Heart right ventricle (tissue), 16 donors: ENCODE results near the gene PDXK. TPM values are rescaled to one million over a fixed set of nuclear protein-coding genes. Genes with fewer than 3 reads are reported as not detected.

Experiments used
- ATAC-seq, 8 donors: fragments of 200-7000 bp; cut with Tn5 transposase; one replicate each; pipeline ENCODE4 v1.9.1; 2020; ENCODE audit warnings: mild to moderate bottlenecking in 8 of 8, moderate library complexity in 8 of 8, moderate number of reproducible peaks in 1 of 8
- DNase-seq, 2 donors: peaks; one replicate each; pipeline ENCODE4 v3.0.0-alpha.2; 2020
- H3K27ac ChIP-seq, 10 donors: fragments of 200-600 bp; sonication (generic) in 2 of 10; one replicate each; pipeline versions ENCODE4 v1.5.0 to v1.8.0; 2020 to 2022; ENCODE audit warnings: mild to moderate bottlenecking in 3 of 10
- H3K27me3 ChIP-seq, 7 donors: fragments of 200-600 bp; one replicate each; pipeline ENCODE4 v1.8.0; 2021 to 2022; ENCODE audit warnings: mild to moderate bottlenecking in 2 of 7
- H3K36me3 ChIP-seq, 9 donors: fragments of 200-600 bp; sonication (generic) in 1 of 9; one replicate each; pipeline versions ENCODE4 v1.5.0 to v1.8.0; 2020 to 2022; ENCODE audit warnings: mild to moderate bottlenecking in 2 of 9
- H3K4me1 ChIP-seq, 9 donors: fragments of 200-600 bp; sonication (generic) in 1 of 9; one replicate each; pipeline versions ENCODE4 v1.5.0 to v1.8.0; 2020 to 2022; ENCODE audit warnings: mild to moderate bottlenecking in 4 of 9
- H3K4me3 ChIP-seq, 10 donors: fragments of 200-600 bp; sonication (generic) in 2 of 10; one replicate each; pipeline versions ENCODE4 v1.5.0 to v1.8.0; 2020 to 2022; ENCODE audit warnings: mild to moderate bottlenecking in 7 of 10, moderate library complexity in 2 of 10
- H3K9me3 ChIP-seq, 11 donors: fragments of 200-600 bp in 10 of 11; sonication (generic) in 2 of 11; one replicate each; pipeline versions ENCODE4 v1.5.0 to v1.8.0; 2013 to 2022; ENCODE audit warnings: mild to moderate bottlenecking in 2 of 11, control low read depth in 1 of 11, moderate library complexity in 1 of 11
- WGBS, 2 donors: extraction: QIAGEN DNeasy Blood & Tissue Kit; methylation state at CpG; one replicate each; pipeline ENCODE4 v1.1.7; 2013; ENCODE audit warnings: inconsistent platforms in 1 of 2; 5-methylcytosine and 5-hydroxymethylcytosine counted together
- intact Hi-C, 10 donors: fragments of 100-400 bp; cut with DNase I; formaldehyde crosslinking; loops; one replicate each; pipeline versions ENCODE4 v1.11.1 to v1.14.2; 2022
- polyA plus RNA-seq, 2 donors: library from polyadenylated mRNA; stranded (reverse); fragments of 200-250 nt; gene quantifications; one replicate each; pipeline ENCODE4 v1.2.3, GENCODE V29; 2013
- total RNA-seq, 10 donors: library from RNA; stranded (reverse); fragmentation: NEBNext Ultra II Directional in 3 of 10; extraction: Animal tissue kit (Norgen Biotek cat#: 25700) in 3 of 10; gene quantifications; one replicate each; pipeline versions ENCODE4 v1.2.1 to v1.2.4, GENCODE V29; 2021 to 2023
- TF ChIP-seq, protein P1 (sequence below), 9 donors: fragments of 200-600 bp; sonication (generic) in 2 of 9; IDR thresholded peaks; one replicate each; pipeline versions ENCODE4 v1.5.0 to v1.8.0; 2021 to 2022; ENCODE audit warnings: antibody characterized with exemption in 9 of 9, mild to moderate bottlenecking in 5 of 9, moderate library complexity in 1 of 9
- donor health status: Arrhythmogenic right ventricular cardiomyopathy.
- donor health status: ischemic (EF 13 %, LVEDD 7.1; RV severe dilation, severe dysfunction).
- donor health status: healthy with polysubstance abuse.
- donor health status: DM: no; HTN: yes; CAD: no.
- donor health status: DM: no; HTN: no; CAD: no.
- donor health status: ischemic (EF 25% LVEDD 6.9; RV normal size, moderate dysfunction).
- donor health status: ischemic (EF 25% LVEDD 5.7; RV mildly dilated, moderate dysfunction).
- donor health status: healthy.
- donor health status: DM: yes; HTN: yes; CAD: no.
- donor health status: Ischemic cardiomyopathy.
- donor health status: ischemic (EF 35%, LVEDD 5.7; RV mildly dilated, moderate dysfunction).
- donor health status: nonischemic (EF 11% LVEDD 7.7; RV severe dilation, severe dysfunction).
- donor health status: DM: yes; HTN: yes; CAD: no.
- donor health status: PGD.
- donor health status: ischemic (EF 29% LVEDD 5.4; RV normal size, mild dysfunction).
- donor health status: nonischemic (EF 23%, LVEDD 6.1; RV moderate dilation, normal function).

The PDXK gene
- total and polyA plus RNA-seq, 12 donors: 47.8 to 102 (median 73.0) TPM

DNA sequence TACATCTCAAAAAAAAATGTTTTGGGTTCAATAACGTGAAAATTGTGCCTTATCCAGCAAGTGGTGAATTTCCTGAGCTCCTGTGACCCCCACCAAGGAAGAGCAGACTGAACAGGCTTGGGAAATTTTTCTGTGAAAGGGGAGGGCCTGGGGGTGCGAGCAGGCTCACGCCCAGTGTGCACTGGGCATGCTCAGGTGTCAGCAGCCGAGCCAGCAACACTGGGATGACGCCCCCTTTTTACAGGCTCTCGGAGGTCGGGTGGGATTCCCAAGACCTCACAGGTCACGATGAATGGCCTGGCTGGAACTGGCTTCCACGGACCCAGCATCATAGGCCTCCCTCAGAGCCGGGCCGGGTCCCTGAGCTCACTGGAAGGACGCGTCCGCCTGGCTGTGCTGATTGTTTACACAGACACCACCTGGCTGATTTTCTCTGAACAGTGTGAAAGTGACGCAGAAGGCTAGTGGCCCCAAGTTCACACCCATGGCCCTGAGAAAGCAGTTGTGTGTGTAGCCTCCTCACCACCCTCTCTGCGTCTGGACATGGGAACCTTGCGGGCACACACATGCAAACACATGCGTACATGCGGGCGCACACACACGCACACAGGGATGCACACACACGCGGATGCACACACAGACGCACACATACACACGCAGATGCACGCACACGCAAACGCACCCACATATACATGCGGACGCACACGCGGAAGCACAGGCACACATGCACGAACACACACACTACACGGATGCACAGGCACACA, 48.0 kb downstream of the PDXK start:
- H3K9me3 ChIP-seq: peaks cover 0 to 5% (median 0%) of the 10 kb centered on the region in 11 donors
- DNase-seq: no peak
- peaks cover 0 to 19% (median 3%) of the 10 kb centered on the region in 9 donors for H3K36me3 ChIP-seq
- intact Hi-C loops: no loop called here
- WGBS, 2 donors: 83 to 87% methylated on average over 34 of the region's 34 CpGs
- ATAC-seq: no peak
- no peaks in the 10 kb centered on the region for H3K27me3 ChIP-seq
- no peak overlapping the region for H3K27ac ChIP-seq
- peaks cover 0 to 26% (median 0%) of the 10 kb centered on the region in 9 donors for H3K4me1 ChIP-seq
- no peak overlapping the region for H3K4me3 ChIP-seq
- TF ChIP-seq, protein P1, sequence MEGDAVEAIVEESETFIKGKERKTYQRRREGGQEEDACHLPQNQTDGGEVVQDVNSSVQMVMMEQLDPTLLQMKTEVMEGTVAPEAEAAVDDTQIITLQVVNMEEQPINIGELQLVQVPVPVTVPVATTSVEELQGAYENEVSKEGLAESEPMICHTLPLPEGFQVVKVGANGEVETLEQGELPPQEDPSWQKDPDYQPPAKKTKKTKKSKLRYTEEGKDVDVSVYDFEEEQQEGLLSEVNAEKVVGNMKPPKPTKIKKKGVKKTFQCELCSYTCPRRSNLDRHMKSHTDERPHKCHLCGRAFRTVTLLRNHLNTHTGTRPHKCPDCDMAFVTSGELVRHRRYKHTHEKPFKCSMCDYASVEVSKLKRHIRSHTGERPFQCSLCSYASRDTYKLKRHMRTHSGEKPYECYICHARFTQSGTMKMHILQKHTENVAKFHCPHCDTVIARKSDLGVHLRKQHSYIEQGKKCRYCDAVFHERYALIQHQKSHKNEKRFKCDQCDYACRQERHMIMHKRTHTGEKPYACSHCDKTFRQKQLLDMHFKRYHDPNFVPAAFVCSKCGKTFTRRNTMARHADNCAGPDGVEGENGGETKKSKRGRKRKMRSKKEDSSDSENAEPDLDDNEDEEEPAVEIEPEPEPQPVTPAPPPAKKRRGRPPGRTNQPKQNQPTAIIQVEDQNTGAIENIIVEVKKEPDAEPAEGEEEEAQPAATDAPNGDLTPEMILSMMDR (IDR thresholded peaks at IDR 0.05): no peak

- Histone ChIP-seq H3K4me1 (peaks cover 0 to 32% (median 0%) of the 10 kb centered on the region in 9 donors), H3K9me3 (peaks cover 0 to 5% (median 0%) of the 10 kb centered on the region in 11 donors), H3K4me3 (no peak overlapping the region), H3K36me3 (peaks cover 0 to 15% (median 4%) of the 10 kb centered on the region in 9 donors), H3K27me3 (no peaks in the 10 kb centered on the region), H3K27ac (peak overlapping the region in 1 of 10 donors; percentile 67)
- no peak for DNase-seq
- ATAC-seq: peak in 2 of 8 donors; percentile 5 to 13
- WGBS, 2 donors: 81 to 87% methylated on average over 15 of the region's 15 CpGs
- TF ChIP-seq, protein P1 (IDR thresholded peaks at IDR 0.05): no peak
- intact Hi-C loops: no loop called here
Observed at GRCh38 chr21:43767498-43767983, 48.6 kb downstream of the PDXK start.

DNA sequence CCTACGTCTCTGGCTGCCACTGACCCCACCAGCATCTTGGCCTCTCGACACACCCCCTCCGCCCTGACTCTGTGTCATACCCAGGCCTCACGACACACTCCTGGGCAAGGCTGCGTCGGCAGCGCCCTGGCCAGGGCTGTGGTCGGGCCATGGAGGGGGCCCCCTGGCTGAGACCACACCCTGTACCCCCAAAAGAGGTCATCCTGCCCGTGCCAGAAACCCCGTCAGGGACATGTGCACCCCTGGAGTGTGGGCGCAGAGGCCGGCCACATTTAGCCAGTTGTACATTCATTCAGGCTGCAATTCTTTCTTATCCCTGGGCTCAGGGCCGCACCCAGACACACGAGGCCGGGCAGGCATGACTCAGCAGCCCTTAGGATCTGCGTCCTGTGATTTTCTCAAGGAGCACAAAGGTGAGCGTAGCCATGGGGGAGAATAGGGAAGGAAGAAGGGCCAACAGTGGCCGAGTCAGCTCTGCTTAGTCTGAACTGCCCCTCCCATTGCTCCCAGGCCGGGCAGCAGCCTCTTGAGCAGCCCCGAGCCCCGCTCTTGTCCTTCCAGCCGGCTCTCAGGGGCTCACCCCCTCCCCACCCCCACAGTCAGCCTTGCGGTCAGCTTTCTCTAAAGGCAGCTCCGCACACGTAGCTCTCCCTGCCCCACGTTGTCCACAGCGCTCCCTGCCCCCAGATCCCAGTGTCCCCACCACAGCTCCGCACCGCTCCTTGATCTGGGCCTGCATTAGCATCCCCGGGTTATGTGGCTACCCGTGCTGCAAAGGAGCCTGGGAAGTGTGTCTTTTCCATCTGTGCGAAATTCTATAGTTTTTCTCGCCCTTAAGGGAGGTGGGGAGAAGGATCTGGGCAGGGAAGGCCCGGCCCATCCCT, 49.3 kb downstream of the PDXK start:
- TF ChIP-seq, protein P1 (IDR thresholded peaks at IDR 0.05): no peak
- Histone ChIP-seq H3K4me3 (no peak overlapping the region), H3K9me3 (peaks cover 0 to 1% (median 0%) of the 10 kb centered on the region in 11 donors), H3K36me3 (peaks cover 0 to 15% (median 3%) of the 10 kb centered on the region in 9 donors), H3K27ac (peak overlapping the region in 1 of 10 donors; percentile 67), H3K27me3 (no peaks in the 10 kb centered on the region), H3K4me1 (peaks cover 0 to 36% (median 0%) of the 10 kb centered on the region in 9 donors)
- intact Hi-C loops: no loop called here
- no peak for DNase-seq
- peak in 7 of 8 donors; percentile 6 to 44 (median 32) for ATAC-seq
- WGBS, 2 donors: 65 to 71% methylated on average over 34 of the region's 34 CpGs

GRCh38 chr21:43768868-43769167, 49.9 kb downstream of the PDXK start:
- WGBS, 2 donors: 51 to 76% methylated on average over 8 of the region's 8 CpGs
- no peak for ATAC-seq

More at GRCh38 chr21:43768868-43769167, 49.9 kb downstream of the PDXK start:
- Histone ChIP-seq H3K4me3 (no peak overlapping the region), H3K4me1 (peaks cover 0 to 38% (median 2%) of the 10 kb centered on the region in 9 donors), H3K27me3 (no peaks in the 10 kb centered on the region), H3K36me3 (peaks cover 0 to 20% (median 7%) of the 10 kb centered on the region in 9 donors), H3K9me3 (no peaks in the 10 kb centered on the region), H3K27ac (peak overlapping the region in 1 of 10 donors; percentile 67)
- DNase-seq: no peak
- intact Hi-C loops: no loop called here
- TF ChIP-seq, protein P1 (IDR thresholded peaks at IDR 0.05): no peak
